ENCODE measurements around the gene CDCA4.
A peak's percentile ranks its signal among the peaks of the same experiment; 100 is the strongest.

CDCA4 gene

GRCh38 chr14:105021656-105022275, 883 bp upstream of the CDCA4 start:
- peak; percentile 36 for TF ChIP-seq CTCF (IDR thresholded peaks at IDR 0.05; ENCODE audit: extremely low read depth, insufficient read depth, missing control alignments)
- DNase-seq (ENCODE audit: low spot score): peak; percentile 53
- in situ Hi-C loops (cut with MboI; ENCODE audit: low pct_unique_long_range_greater_than_20kb, low sequenced_read_pairs, unreplicated experiment): no loop called here

- TF ChIP-seq CTCF (IDR thresholded peaks at IDR 0.05; ENCODE audit: extremely low read depth, insufficient read depth, missing control alignments): peak; percentile 10
- in situ Hi-C loops (cut with MboI; ENCODE audit: low pct_unique_long_range_greater_than_20kb, low sequenced_read_pairs, unreplicated experiment): no loop called here
- DNase-seq (ENCODE audit: low spot score): peak; percentile 72
Measured at GRCh38 chr14:105019861-105020814, 745 bp downstream of the CDCA4 start.

GRCh38 chr14:105018414-105018813, 2.5 kb downstream of the CDCA4 start:
- in situ Hi-C loops (cut with MboI; ENCODE audit: low pct_unique_long_range_greater_than_20kb, low sequenced_read_pairs, unreplicated experiment): no loop called here
- TF ChIP-seq CTCF (IDR thresholded peaks at IDR 0.05; ENCODE audit: extremely low read depth, insufficient read depth, missing control alignments): no peak
- no peak for DNase-seq (ENCODE audit: low spot score)

- in situ Hi-C loops (cut with MboI; ENCODE audit: low pct_unique_long_range_greater_than_20kb, low sequenced_read_pairs, unreplicated experiment): no loop called here
- TF ChIP-seq CTCF (IDR thresholded peaks at IDR 0.05; ENCODE audit: extremely low read depth, insufficient read depth, missing control alignments): no peak
- no peak for DNase-seq (ENCODE audit: low spot score)
Measured at GRCh38 chr14:105015905-105016304, 5.0 kb downstream of the CDCA4 start.

- DNase-seq (ENCODE audit: low spot score): no peak
- in situ Hi-C loops (cut with MboI; ENCODE audit: low pct_unique_long_range_greater_than_20kb, low sequenced_read_pairs, unreplicated experiment): no loop called here
- TF ChIP-seq CTCF (IDR thresholded peaks at IDR 0.05; ENCODE audit: extremely low read depth, insufficient read depth, missing control alignments): no peak
Measured at GRCh38 chr14:105015242-105015641, 5.6 kb downstream of the CDCA4 start.

- in situ Hi-C loops (cut with MboI; ENCODE audit: low pct_unique_long_range_greater_than_20kb, low sequenced_read_pairs, unreplicated experiment): no loop called here
- DNase-seq (ENCODE audit: low spot score): no peak
- no peak for TF ChIP-seq CTCF (IDR thresholded peaks at IDR 0.05; ENCODE audit: extremely low read depth, insufficient read depth, missing control alignments)
Measured at GRCh38 chr14:105014631-105015030, 6.3 kb downstream of the CDCA4 start.
